ENCODE data around the gene CDH23.

Gene CDH23

GRCh38 chr10:71696628-71697326 lies 300.1 kb downstream of the CDH23 start:
- FAIRE-seq: no peak

- FAIRE-seq: no peak
Observed at GRCh38 chr10:71697938-71698709, 301.4 kb downstream of the CDH23 start.

- FAIRE-seq: no peak
Observed at GRCh38 chr10:71698737-71699136, 302.0 kb downstream of the CDH23 start.

GRCh38 chr10:71700731-71701368 lies 304.1 kb downstream of the CDH23 start:
- no peak for FAIRE-seq

- FAIRE-seq: no peak
Observed at GRCh38 chr10:71701496-71702132, 304.9 kb downstream of the CDH23 start.

GRCh38 chr10:71703577-71703976 lies 306.9 kb downstream of the CDH23 start:
- FAIRE-seq: no peak

- FAIRE-seq: no peak
Observed at GRCh38 chr10:71704816-71705215, 308.1 kb downstream of the CDH23 start.

GRCh38 chr10:71705582-71705981 lies 308.9 kb downstream of the CDH23 start:
- FAIRE-seq: no peak

- FAIRE-seq: no peak
Observed at GRCh38 chr10:71706216-71707121, 309.7 kb downstream of the CDH23 start.

GRCh38 chr10:71707240-71707789 lies 310.6 kb downstream of the CDH23 start:
- FAIRE-seq: no peak

GRCh38 chr10:71708301-71708703 lies 311.6 kb downstream of the CDH23 start:
- FAIRE-seq: no peak

GRCh38 chr10:71708897-71709882 lies 312.5 kb downstream of the CDH23 start:
- FAIRE-seq: no peak

- no peak for FAIRE-seq
Observed at GRCh38 chr10:71710519-71710918, 313.8 kb downstream of the CDH23 start.

- no peak for FAIRE-seq
Observed at GRCh38 chr10:71711052-71711623, 314.4 kb downstream of the CDH23 start.

- no peak for FAIRE-seq
Observed at GRCh38 chr10:71712170-71712569, 315.4 kb downstream of the CDH23 start.

GRCh38 chr10:71712572-71713134 lies 315.9 kb downstream of the CDH23 start:
- FAIRE-seq: no peak

GRCh38 chr10:71713135-71714030 lies 316.7 kb downstream of the CDH23 start:
- FAIRE-seq: no peak

GRCh38 chr10:71714031-71714410 lies 317.3 kb downstream of the CDH23 start:
- FAIRE-seq: no peak

- no peak for FAIRE-seq
Observed at GRCh38 chr10:71714592-71714991, 317.9 kb downstream of the CDH23 start.
